Hematopoietic multipotent progenitor cell (in vitro differentiated cells): ENCODE results near the gene WDSUB1. TPM values are rescaled to one million over a fixed set of nuclear protein-coding genes. Genes with fewer than 3 reads are reported as not detected.

ENCODE experiments used
- DNase-seq, 3 donors: peaks; one replicate each; pipeline ENCODE4 v3.0.0-alpha.2; 2011 to 2015; ENCODE audit warnings: low read depth in 2 of 3, low spot score in 2 of 3
- total RNA-seq: library from RNA; depleted of rRNA; stranded (reverse); fragments of >200 nt; gene quantifications from one replicate; pipeline ENCODE4 v1.2.3, GENCODE V29; 2012

The WDSUB1 gene
- total RNA-seq: 21.8 TPM

GRCh38 chr2:159285929-159286708, at the start of gene WDSUB1:
WDSUB1 (minus strand) TSS chr2:159286703; CDS start chr2:159283069, 3,634 bp downstream.
- peak; percentile 3 to 68 (median 63) for DNase-seq

GRCh38 chr2:159326569-159327255, 40.2 kb upstream of the WDSUB1 start:
- DNase-seq: no peak

- DNase-seq: no peak
Measured at GRCh38 chr2:159322419-159322818, 35.9 kb upstream of the WDSUB1 start.

- peak in 1 of 3 donors; percentile 1 for DNase-seq
Measured at GRCh38 chr2:159317392-159318088, 31.0 kb upstream of the WDSUB1 start.

- DNase-seq: no peak
Measured at GRCh38 chr2:159307942-159308341, 21.4 kb upstream of the WDSUB1 start.

GRCh38 chr2:159300586-159300985, 14.1 kb upstream of the WDSUB1 start:
- no peak for DNase-seq

GRCh38 chr2:159298967-159299366, 12.5 kb upstream of the WDSUB1 start:
- no peak for DNase-seq

GRCh38 chr2:159297042-159297707, 10.7 kb upstream of the WDSUB1 start:
- no peak for DNase-seq

GRCh38 chr2:159292157-159292556, 5.7 kb upstream of the WDSUB1 start:
- DNase-seq: no peak

GRCh38 chr2:159290289-159290907, 3.9 kb upstream of the WDSUB1 start:
- peak; percentile 5 to 77 (median 76) for DNase-seq

GRCh38 chr2:159287733-159288132, 1.2 kb upstream of the WDSUB1 start:
- DNase-seq: no peak

- DNase-seq: peak; percentile 94 to 98 (median 98)
Measured at GRCh38 chr2:159286709-159287441, 372 bp upstream of the WDSUB1 start.

GRCh38 chr2:159285433-159285832, 1.1 kb downstream of the WDSUB1 start:
- no peak for DNase-seq

- DNase-seq: no peak
Measured at GRCh38 chr2:159283529-159283928, 3.0 kb downstream of the WDSUB1 start.

GRCh38 chr2:159281002-159281401, 5.5 kb downstream of the WDSUB1 start:
- DNase-seq: no peak

GRCh38 chr2:159279700-159280099, 6.8 kb downstream of the WDSUB1 start:
- no peak for DNase-seq

GRCh38 chr2:159275111-159275510, 11.4 kb downstream of the WDSUB1 start:
- no peak for DNase-seq

GRCh38 chr2:159272156-159272555, 14.3 kb downstream of the WDSUB1 start:
- no peak for DNase-seq

- no peak for DNase-seq
Measured at GRCh38 chr2:159270744-159271379, 15.6 kb downstream of the WDSUB1 start.
